ENCODE measurements around the gene PDE6C. TPM values are rescaled to one million over a fixed set of nuclear protein-coding genes. Genes with fewer than 3 reads are reported as not detected.

The PDE6C gene
- total RNA-seq, 4 donors from 2014 or later = not detected

- no peaks in the 10 kb centered on the region for H3K36me3 ChIP-seq
- no peak overlapping the region for H3K27ac ChIP-seq
- H3K4me3 ChIP-seq = no peak overlapping the region
- 80 to 84% methylated on average over 5 of the region's 5 CpGs for WGBS, 2 donors
- no peaks in the 10 kb centered on the region for H3K4me1 ChIP-seq
- no peaks in the 10 kb centered on the region for H3K27me3 ChIP-seq
- no peak for TF ChIP-seq CTCF (IDR thresholded peaks at IDR 0.05)
- no peak for TF ChIP-seq POLR2A (IDR thresholded peaks at IDR 0.05)
- no peak for TF ChIP-seq EP300 (IDR thresholded peaks at IDR 0.05)
- DNase-seq (ENCODE audit: low spot score in 2 of 2) = no peak
- no peaks in the 10 kb centered on the region for H3K9me3 ChIP-seq
These were observed 103.0 kb downstream of the PDE6C start for GRCh38 chr10:93715345-93715744.

Other genes with a start within 250 kb of the PDE6C start
- 10 to 100 TPM; 39.6 to 70.4 (median 59.2) TPM for gene MYOF, start 130.2 kb upstream of the PDE6C start, total RNA-seq
- 1 to 10 TPM in 1 of 4 donors, under 1 TPM in 1, not detected in 2; 0.63 to 5.7 TPM for gene CEP55, start 115.9 kb upstream of the PDE6C start, total RNA-seq
- gene FFAR4, start 45.9 kb upstream of the PDE6C start, total RNA-seq = 1 to 10 TPM in 2 of 4 donors, under 1 TPM in 2; 0.39 to 1.5 (median 0.97) TPM
- gene RBP4, start 11.3 kb upstream of the PDE6C start, total RNA-seq = 100 to 1,000 TPM in 3 of 4 donors, 10 to 100 TPM in 1; 92.0 to 127 (median 119) TPM
- 10 to 100 TPM; 14.1 to 25.5 (median 16.1) TPM for gene FRA10AC1, start 90.1 kb downstream of the PDE6C start, total RNA-seq
- gene LGI1, start 145.4 kb downstream of the PDE6C start, total RNA-seq = 10 to 100 TPM in 2 of 4 donors, 1 to 10 TPM in 2; 8.4 to 21.0 (median 14.1) TPM

Data from tibial nerve (tissue), 4 donors.